GM19023 (cell line): ENCODE data around the gene PPP2R3A.
A peak's percentile ranks its signal among the peaks of the same experiment; 100 is the strongest.
"Not testable (repeated sequence)": the region's sequence is repeated elsewhere in the genome, so short reads cannot be mapped to it uniquely, and the experiment has no call there.

Source experiments
- ATAC-seq: cut with Tn5 transposase; IDR thresholded peaks from one replicate; pipeline ENCODE4 v1.9.1; 2021; ENCODE audit warnings: mild to moderate bottlenecking, moderate library complexity; ENCODE audit not compliant: unreplicated experiment

The PPP2R3A gene, protein sequence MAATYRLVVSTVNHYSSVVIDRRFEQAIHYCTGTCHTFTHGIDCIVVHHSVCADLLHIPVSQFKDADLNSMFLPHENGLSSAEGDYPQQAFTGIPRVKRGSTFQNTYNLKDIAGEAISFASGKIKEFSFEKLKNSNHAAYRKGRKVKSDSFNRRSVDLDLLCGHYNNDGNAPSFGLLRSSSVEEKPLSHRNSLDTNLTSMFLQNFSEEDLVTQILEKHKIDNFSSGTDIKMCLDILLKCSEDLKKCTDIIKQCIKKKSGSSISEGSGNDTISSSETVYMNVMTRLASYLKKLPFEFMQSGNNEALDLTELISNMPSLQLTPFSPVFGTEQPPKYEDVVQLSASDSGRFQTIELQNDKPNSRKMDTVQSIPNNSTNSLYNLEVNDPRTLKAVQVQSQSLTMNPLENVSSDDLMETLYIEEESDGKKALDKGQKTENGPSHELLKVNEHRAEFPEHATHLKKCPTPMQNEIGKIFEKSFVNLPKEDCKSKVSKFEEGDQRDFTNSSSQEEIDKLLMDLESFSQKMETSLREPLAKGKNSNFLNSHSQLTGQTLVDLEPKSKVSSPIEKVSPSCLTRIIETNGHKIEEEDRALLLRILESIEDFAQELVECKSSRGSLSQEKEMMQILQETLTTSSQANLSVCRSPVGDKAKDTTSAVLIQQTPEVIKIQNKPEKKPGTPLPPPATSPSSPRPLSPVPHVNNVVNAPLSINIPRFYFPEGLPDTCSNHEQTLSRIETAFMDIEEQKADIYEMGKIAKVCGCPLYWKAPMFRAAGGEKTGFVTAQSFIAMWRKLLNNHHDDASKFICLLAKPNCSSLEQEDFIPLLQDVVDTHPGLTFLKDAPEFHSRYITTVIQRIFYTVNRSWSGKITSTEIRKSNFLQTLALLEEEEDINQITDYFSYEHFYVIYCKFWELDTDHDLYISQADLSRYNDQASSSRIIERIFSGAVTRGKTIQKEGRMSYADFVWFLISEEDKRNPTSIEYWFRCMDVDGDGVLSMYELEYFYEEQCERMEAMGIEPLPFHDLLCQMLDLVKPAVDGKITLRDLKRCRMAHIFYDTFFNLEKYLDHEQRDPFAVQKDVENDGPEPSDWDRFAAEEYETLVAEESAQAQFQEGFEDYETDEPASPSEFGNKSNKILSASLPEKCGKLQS (N-terminal part only)

DNA sequence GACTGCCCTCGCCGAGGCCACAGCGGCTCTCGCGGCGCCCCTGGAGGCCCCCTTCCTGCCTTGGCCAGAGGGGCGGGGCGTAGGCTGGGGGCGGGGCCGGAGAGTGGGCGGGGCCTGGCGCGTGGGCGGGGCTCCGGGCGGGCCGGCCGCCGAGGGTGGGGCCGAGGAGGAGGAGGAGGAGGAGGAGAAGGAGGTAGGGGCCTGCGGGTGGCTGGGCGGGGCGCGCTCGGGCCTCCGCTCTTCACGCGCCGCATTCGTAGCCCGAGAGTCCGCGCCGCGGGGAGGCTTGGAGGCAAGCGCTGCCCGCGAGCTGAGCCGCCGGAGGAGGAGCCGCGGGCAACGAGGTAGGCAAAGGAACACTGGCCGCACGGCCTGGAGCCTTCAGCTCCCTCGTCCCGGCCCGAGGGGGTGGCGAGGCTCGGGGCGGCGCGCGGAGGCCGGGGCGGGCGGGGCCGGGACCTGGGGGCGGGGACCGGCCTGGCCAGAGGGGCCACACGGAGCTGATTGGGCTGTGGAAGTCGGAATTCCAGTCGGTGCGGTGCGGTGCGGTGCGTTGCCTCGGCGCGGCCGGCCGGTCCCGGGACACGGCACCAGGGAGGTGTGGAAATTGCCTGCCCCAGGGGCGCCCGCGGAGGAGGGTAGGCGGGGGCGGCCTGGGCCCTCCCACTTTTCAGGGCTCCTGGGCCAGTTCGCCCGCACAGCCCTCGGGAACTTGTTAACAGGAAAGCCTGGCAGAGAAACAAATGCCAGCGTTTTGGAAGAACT lies at the start of gene PPP2R3A:
TSS of gene PPP2R3A (plus strand) at position 223 of the 765 bp plus-strand sequence. CDS start 35,771 bp downstream, outside the sequence.
- ATAC-seq = peak; percentile 68

DNA sequence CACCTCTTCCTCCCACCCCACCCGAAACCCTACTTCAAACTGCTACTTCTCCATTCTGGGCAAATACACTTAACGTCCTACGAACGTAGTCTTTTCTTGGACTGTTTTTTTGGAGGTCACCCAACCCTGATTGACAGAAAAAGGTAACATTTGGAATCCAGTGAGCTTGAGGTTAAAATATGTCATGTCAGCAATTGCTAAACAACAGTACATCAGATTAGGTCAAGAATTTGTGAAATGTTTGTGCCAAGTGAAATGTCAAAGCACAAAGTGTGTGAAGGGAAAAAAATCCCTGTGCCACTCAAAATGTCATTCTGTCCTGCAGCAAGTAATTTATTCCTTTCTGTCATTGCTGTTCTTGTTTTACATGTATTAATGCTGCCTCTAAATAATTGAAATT lies 49.2 kb upstream of the PPP2R3A start:
- no peak for ATAC-seq

DNA sequence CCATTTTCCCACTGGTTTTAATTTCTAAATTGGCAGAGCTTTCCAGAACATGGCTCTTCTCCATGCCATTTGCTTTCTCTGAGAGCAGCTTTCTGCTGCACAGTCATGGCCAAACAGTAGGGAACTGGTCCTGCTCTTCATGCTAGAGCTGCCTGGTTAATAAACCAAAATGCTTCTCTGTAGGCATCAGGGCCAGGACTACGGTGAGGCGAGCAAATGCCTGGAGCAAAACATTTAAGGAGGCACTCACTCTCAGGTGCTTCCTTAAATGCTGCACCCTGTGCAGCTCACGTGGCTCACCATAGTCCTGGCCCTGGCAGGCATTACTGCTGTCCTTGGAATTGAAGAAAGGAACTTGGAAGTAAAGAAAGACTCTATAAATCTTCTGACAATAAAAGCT lies 48.5 kb upstream of the PPP2R3A start:
- no peak for ATAC-seq

DNA sequence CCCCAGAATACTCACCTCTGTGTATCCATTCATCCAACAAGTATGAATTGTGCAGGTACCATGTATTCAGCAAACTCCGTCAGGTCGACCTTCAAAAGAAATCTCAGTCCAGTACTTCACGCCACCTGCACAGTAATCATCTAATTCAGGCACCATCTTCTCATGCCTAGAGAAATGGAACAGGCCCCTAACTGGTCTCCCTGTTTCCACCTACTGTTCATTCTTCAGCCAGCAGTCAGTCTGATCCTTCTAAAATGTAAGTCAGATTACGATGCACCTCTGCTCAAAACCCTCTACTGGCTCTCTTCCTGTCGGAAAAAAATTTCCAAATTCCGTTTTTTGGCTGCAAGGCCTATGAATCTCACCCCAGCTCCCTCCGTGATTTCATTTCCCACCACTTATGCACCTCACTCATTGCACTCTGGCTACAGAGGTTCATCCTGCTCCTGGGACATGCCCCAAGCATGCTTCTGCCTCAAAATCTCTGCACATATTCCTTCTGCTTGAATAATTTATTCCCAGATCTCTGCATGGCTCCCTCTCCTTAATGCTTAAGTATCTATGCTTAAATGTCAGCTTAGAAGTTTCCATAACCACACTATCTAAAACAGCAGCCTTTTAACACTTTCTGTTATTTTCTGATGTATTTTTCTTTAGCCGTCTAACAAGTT lies 47.5 kb upstream of the PPP2R3A start:
- no peak for ATAC-seq

DNA sequence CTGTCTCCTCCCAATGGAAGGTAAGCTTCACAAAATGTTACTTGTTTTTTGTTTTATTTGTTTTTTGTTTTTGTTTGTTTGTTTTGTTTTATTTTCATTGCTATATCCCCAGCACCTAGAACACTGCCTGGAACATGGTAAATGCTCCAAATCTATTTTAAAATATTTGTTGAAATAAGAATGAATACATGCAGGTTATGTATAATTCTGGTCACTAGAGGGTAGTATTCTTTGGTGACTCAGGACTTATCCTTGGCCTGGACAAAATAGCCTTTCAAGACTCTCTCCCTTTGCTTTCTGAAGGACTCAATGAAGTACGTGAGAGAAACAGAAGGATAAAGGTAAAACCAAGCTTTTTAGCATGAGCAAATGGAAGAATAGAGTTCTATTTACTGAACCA lies 46.9 kb upstream of the PPP2R3A start:
- no peak for ATAC-seq

DNA sequence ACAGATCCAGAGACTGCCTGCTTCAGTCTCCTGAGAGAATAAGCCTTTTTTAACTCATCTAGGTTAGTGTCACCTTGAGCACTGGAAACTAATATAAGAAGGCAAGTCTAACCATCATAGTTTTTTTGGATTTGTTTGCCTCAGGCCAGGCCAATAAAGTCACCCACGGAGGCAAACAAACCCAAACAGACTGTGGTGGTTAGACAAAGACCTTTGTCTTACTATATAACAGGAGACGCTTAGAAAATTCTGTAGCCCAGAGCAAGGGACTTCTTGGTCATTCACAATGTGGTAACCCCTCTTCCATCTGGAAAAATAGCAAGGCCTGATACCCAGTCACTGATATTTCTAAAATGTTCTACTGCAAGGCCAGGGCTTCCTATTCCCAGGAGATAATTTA lies 45.3 kb upstream of the PPP2R3A start:
- no peak for ATAC-seq

DNA sequence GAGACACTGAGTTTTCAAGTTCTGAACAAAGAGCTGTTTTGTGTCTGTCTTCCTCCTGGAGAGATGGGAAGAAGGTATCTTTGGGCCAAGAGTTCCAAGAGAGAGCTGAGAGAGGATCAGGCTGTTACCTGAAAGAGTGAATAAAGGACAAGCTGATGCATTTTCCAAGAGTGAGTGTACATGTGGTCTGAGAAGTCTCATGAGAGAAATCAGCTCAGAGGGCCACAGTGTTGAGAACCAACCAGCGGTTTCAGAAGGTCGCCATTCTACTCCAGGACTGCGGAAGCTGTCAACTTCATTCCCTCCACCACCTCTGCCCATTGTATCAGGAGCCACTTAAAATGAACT lies 42.7 kb upstream of the PPP2R3A start:
- no peak for ATAC-seq

DNA sequence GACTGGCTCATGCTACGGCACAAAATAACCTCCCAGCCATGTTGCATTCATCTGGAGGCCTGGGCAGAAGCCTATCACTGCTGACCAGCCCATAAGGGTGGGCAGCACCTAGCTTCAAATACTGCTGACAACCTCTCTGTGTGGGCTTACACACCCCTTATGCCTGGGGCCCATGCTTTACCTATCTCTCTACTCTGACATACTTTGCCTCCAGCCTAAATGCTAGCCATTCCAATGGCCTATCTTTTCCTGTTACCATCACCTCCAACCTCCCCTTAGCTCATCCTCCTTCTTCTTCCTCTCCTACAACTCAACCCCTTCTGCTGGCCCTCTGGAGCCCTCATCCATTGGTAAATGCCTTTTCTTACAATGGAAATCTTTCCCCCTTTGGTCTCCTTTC lies 41.0 kb upstream of the PPP2R3A start:
- no peak for ATAC-seq

DNA sequence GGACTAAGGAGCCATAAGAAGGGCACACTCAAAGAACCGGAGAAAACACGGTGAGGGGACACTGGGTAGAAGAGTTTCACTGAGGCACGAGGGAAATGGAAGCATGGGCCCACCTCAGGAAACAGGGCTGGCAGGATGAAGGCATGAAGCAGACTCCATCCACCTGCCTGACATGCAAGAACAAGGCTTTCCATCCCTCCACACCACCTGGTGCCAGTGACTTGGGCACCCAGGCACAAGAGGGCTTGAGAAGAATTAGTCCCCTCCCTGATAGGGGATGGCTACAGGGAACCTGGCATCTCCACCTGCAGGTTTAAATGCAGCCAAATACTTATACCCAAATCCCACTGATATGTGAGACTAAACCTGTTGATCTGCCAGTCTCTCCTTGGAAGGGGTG lies 38.9 kb upstream of the PPP2R3A start:
- ATAC-seq = no peak

DNA sequence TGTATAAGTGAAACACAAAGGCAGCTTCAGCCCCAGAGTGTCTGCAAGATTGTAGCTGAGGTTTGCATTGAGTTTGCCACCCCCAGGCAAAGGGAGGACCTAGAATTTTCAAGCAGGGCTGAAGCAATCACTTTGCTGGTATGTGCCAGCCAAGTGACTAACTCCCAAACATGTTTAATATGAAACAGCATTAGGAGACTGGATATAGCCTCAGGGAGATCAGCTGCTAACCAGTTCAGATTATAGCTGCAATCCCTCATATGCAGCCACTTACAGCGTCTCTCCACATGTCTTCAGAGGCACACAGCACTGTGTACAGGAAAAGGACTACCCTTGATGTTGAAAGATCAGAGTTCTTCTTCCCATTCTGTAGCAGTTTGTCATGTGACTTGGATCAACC lies 38.4 kb upstream of the PPP2R3A start:
- ATAC-seq = no peak

DNA sequence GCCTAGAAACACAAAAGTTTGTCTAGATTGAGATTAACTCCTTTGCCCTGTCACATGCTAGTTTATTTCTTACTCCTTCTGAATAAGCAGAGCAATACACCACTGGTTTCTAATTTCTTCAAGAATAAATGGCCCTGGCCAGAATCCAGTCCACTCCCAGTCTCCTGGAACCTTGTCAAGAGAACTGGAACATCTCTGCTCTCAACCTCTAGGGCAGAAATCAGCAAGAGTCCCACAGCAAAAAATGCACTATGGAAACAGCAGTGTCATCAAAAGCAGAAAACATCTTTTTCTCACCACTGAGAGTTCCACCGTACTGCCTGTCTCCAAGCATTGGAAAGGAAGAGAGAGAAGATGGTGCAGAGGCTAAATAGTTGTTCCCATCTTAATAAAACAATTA lies 35.9 kb upstream of the PPP2R3A start:
- ATAC-seq = no peak

DNA sequence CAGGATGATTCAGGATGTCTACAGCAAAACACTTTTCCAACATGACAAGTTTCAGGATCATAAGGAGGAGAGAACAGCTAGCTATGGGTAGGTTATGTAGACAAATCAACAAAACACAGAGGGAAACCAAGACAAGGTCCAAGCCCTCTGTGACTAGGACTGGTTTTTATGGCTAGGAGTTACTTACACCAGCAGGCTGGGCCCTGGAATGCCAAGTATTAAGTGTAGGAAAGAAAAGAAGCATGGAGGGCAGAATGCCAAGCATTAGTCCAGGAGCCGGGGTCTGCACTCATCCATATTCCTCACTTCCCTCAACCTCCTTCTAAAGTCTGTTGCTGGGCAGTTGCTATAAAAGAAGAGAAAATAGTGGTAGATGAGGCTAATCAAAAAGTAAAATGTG lies 35.3 kb upstream of the PPP2R3A start:
- ATAC-seq = no peak

DNA sequence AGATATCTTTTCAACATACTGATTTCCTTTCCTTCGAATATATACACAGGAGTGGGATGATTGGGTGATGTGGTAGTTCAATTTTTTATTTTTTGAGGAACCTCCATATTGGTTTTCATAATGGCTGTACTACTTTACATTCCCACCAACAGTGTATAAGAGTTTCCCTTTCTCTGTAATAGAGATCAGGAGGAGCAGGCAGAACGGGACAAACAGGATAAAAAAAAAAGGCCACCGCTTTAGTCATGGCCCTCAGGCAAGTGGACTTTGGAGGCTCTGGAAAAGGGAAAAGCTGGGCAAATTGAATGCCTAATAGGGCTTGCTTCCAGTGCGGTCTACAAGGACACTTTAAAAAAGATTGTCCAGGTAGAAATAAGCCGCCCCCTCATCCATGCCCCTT lies 30.4 kb upstream of the PPP2R3A start:
- ATAC-seq = not testable (repeated sequence)

DNA sequence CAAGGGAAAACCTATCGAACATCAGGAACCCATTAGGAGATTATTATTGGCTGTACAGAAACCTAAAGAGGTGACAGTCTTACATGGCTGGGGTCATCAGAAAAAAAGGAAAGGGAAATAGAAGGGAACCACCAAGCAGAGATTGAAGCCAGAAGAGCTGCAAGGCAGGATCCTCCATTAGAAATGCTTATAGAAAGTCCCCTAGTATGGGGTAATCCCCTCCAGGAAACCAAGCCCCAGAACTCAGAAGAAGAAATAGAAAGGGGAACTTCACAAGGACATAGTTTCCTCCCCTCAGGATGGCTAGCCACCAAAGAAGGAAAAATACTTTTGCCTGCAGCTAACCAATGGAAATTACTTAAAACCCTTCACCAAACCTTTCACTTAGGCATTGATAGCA lies 27.8 kb upstream of the PPP2R3A start:
- ATAC-seq = not testable (repeated sequence)

DNA sequence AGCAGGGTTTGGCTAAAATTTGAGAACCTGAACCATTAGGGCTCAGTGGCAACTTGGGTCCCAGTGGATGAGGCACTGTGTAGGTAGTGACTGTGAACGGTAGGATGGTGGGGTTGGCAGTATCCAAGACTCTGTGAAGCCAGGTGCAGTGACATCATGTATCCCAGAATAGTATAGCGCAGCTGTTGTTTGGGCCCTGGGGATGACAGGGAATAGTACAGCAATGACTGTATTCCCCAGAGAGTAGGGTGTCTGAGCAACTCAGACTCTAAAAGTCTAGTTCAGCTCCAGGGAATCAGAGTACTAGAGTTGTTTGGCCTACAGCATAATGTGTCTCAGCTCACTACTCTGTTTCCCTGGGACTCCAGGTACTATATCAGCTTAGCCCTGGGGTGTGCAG lies 20.7 kb upstream of the PPP2R3A start:
- ATAC-seq = no peak

DNA sequence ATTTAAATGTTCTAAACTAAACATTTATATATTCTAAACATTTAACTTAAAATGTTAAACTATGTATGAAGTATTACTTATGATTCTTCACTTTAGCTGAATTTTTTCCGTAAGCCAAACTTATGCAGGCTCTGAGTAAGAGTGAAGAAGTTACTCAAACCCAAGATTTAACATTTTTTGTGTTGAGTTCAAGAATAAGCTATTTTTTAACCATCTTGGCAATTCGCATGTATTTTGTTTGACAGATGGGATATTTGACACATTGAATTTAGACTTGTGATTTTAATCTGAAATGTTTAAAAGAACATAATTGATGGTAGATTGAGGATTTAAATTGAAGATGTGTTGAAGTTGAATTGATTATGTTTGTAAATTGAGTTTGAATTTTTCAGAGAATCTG lies 14.6 kb upstream of the PPP2R3A start:
- ATAC-seq = no peak

DNA sequence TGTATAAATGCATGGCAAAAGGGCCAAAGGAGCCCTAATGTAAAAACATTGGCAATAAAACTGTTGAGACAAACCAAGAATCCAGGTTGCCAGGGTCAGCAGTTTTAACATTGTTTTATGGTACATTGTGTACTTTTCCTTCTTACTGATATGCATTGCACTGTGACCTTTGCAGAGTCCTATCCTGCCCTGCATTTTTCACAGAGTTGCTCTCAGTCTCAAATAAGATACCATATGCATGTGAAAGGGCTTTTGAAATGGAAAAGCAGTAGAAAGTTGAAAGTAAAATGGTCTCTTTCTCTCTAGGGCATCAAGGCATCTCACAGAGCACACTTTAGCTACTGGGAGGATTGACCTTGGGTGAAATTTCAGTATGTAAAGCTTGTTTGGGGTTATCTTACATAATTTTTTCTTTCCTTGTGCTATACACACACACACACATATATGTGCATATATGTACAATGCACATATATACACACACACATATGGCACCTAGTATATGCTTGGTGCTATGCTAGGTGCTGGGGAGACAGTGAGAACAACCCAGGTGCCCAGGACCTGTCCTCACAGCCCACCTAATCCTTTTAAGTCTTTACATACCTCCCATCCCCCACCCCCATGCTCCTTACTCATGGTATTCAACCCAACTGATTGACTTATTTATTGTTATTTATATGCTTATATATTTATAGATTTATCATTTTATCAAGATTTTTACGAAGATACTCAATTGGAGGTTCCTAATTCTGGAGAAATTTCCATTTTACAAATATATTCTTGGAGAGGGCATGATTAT lies 1.2 kb upstream of the PPP2R3A start:
- ATAC-seq = no peak

DNA sequence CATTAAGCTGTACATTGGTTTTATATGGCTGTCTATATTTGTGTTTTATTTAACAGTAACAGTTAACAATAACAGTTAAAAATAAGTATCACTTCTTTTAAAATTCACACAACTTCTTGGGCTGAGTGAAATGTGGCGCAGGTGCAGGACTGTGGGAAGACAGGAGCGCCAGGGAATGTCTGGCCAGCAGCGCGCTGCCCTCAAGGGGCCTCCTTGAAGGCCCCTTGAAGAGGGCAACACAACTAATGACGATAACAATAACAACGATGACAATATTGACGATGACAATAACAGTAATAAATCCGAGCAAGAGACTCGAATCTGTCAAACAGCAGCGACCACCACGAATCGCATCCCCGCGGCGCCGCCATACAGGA lies 411 bp upstream of the PPP2R3A start:
- ATAC-seq = no peak

DNA sequence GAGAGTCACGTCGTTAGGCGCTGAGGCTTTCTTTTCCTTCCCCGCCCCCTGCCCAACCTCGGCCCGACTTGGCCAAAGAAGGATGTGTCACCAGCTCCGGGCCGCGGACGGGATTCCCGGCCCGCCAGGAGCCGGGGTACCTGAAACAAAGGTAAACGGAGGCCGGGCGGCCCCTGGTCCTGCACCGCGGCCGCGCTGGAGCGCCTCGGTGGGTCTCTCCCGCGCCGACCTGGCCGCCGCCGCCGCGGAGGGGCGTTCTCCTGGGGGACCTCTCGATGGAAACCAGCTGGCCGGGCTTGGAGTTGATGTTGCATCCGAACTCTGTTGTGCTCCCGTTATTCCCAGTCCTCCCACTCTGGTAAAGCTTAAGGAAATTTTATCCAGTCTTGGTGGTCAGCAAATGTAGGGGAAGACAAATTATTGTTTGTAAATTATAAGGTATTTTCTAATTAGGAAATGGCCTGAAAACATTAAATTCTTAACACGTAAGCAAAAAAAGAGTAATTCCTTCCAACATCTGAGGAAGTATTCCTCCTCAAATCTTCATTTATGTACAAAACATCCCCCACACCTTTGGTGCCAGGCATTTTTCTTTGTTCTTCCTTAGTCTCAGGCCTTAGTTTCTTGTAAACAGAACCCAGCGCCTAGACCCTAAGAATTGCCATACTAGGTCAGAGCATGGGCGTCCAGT lies 888 bp downstream of the PPP2R3A start:
- peak; percentile 8 for ATAC-seq
